K562 (cell line): ENCODE data around the gene TIMM50.

Experiments used
- ATF1 ChIP-seq, 2 experiments: fragments of 450-650 bp in 1 of 2; IDR thresholded peaks; 2 replicates each; pipeline ENCODE4 v1.6.1; 2016; ENCODE audit warnings: missing compliant biosample characterization in 1 of 2, missing genetic modification characterization in 1 of 2
- NFIX ChIP-seq: fragments of 250-450 bp; sonication (Bioruptor Pico); IDR thresholded peaks from 2 replicates; pipeline ENCODE4 v1.4.0; 2020; ENCODE audit warnings: low read depth, mild to moderate bottlenecking, moderate library complexity
- POLR2A ChIP-seq: fragments of 450-650 bp; conservative IDR thresholded peaks from 2 replicates; pipeline ENCODE4 v1.6.1; 2016
- SREBF2 ChIP-seq: sonication (generic); formaldehyde crosslinking; IDR thresholded peaks from 2 replicates; pipeline ENCODE4 v1.4.0; 2020; ENCODE audit warnings: mild to moderate bottlenecking, missing genetic modification reagents
- ZFP1 ChIP-seq: fragments of 450-650 bp; formaldehyde crosslinking; IDR thresholded peaks from 2 replicates; pipeline ENCODE4 v1.4.0; 2020; ENCODE audit warnings: mild to moderate bottlenecking, mixed read lengths
- ZFX ChIP-seq: sonication (generic); formaldehyde crosslinking; IDR thresholded peaks from 2 replicates; pipeline ENCODE4 v1.8.0; 2022; ENCODE audit warnings: mild to moderate bottlenecking, missing genetic modification reagents, moderate library complexity
- ZKSCAN8 ChIP-seq: fragments of 200-800 bp; sonication (Bioruptor generic); IDR thresholded peaks from 2 replicates; pipeline ENCODE4 v1.6.1; 2016; ENCODE audit warnings: missing genetic modification characterization, missing compliant biosample characterization
- TF ChIP-seq, protein P1 (sequence below), 3 experiments: IDR thresholded peaks in 2 of 3; conservative IDR thresholded peaks in 1 of 3; 2 replicates each; pipeline ENCODE4 v1.5.1; 2011 to 2012; ENCODE audit warnings: low read length in 3 of 3, mild to moderate bottlenecking in 3 of 3, control low read depth in 2 of 3, improper control_type of control experiment in 1 of 3, inconsistent platforms in 1 of 3, low read depth in 1 of 3, mixed read lengths in 1 of 3, moderate library complexity in 1 of 3; ENCODE audit not compliant: insufficient read depth in 2 of 3
- TF ChIP-seq, protein P2 (sequence below), 2 experiments: fragments of 450-650 bp; IDR thresholded peaks; 2 replicates each; pipeline ENCODE4 v1.6.1; 2018; ENCODE audit warnings: mild to moderate bottlenecking in 2 of 2, low read depth in 1 of 2; ENCODE audit not compliant: partially characterized antibody in 2 of 2
- TF ChIP-seq, protein P3 (sequence below): fragments of 450-650 bp; IDR thresholded peaks from 2 replicates; pipeline ENCODE4 v1.6.1; 2016; ENCODE audit warnings: low read depth, mild to moderate bottlenecking, moderate library complexity

DNA sequence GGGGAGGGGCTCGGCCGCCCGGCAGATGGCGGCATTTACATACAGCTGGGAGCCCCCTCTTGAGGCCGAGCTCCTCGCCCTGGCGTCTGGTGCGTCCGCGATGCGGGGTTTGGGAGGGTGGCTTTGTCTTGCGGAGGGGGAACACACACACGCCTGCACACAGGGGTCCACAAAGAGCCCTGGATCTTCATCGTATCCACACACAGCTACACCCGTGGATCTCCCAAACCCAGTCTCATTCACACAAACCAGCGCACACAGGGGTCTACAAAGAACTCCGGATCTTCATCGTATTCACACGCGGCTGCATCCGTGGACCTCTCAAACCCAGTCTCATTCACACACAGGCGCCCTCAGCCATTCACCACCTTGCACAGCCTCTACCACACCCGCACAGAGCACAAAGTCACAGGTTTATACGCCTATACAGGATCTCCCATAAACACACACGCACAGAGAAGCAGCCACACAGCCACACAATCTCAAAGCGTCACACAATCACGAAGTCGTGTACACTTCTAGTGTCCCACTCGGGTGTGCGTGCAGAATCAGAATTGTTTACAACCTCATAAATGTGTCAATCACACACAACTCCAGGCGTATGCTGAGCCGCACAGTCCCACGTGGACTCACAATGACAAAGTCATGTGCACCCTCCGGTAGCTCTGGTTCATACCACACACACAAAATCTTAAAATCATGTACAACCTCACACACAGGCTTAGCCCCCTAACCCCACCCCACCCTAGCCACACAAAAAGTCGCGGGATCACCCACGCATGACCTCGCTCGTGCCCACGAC lies 17.6 kb downstream of the TIMM50 start:
- TF ChIP-seq NFIX (CRISPR knock-in tag) (no peak), POLR2A (no peak), ZFP1 (CRISPR knock-in tag) (no peak), ATF1 (CRISPR knock-in tag; IDR thresholded peaks at IDR 0.05) (no peak), ATF1 (tag; IDR thresholded peaks at IDR 0.05) (peak; percentile 44; the same call in 1 of the 2 replicates), ZFX (CRISPR knock-in tag) (no peak), ZKSCAN8 (CRISPR knock-in tag) (no peak), SREBF2 (CRISPR knock-in tag) (no peak)
- TF ChIP-seq, protein P1, sequence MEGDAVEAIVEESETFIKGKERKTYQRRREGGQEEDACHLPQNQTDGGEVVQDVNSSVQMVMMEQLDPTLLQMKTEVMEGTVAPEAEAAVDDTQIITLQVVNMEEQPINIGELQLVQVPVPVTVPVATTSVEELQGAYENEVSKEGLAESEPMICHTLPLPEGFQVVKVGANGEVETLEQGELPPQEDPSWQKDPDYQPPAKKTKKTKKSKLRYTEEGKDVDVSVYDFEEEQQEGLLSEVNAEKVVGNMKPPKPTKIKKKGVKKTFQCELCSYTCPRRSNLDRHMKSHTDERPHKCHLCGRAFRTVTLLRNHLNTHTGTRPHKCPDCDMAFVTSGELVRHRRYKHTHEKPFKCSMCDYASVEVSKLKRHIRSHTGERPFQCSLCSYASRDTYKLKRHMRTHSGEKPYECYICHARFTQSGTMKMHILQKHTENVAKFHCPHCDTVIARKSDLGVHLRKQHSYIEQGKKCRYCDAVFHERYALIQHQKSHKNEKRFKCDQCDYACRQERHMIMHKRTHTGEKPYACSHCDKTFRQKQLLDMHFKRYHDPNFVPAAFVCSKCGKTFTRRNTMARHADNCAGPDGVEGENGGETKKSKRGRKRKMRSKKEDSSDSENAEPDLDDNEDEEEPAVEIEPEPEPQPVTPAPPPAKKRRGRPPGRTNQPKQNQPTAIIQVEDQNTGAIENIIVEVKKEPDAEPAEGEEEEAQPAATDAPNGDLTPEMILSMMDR (IDR thresholded peaks at IDR 0.05 in 2 of 3, conservative IDR thresholded peaks at IDR 0.05 in 1 of 3; ENCODE audit: insufficient read depth in 2 of 3, low read depth in 1 of 3, low read length in 3 of 3), result peak; percentile 62 to 87 (median 72); a peak in 5 of 6 replicates
- TF ChIP-seq, protein P2, sequence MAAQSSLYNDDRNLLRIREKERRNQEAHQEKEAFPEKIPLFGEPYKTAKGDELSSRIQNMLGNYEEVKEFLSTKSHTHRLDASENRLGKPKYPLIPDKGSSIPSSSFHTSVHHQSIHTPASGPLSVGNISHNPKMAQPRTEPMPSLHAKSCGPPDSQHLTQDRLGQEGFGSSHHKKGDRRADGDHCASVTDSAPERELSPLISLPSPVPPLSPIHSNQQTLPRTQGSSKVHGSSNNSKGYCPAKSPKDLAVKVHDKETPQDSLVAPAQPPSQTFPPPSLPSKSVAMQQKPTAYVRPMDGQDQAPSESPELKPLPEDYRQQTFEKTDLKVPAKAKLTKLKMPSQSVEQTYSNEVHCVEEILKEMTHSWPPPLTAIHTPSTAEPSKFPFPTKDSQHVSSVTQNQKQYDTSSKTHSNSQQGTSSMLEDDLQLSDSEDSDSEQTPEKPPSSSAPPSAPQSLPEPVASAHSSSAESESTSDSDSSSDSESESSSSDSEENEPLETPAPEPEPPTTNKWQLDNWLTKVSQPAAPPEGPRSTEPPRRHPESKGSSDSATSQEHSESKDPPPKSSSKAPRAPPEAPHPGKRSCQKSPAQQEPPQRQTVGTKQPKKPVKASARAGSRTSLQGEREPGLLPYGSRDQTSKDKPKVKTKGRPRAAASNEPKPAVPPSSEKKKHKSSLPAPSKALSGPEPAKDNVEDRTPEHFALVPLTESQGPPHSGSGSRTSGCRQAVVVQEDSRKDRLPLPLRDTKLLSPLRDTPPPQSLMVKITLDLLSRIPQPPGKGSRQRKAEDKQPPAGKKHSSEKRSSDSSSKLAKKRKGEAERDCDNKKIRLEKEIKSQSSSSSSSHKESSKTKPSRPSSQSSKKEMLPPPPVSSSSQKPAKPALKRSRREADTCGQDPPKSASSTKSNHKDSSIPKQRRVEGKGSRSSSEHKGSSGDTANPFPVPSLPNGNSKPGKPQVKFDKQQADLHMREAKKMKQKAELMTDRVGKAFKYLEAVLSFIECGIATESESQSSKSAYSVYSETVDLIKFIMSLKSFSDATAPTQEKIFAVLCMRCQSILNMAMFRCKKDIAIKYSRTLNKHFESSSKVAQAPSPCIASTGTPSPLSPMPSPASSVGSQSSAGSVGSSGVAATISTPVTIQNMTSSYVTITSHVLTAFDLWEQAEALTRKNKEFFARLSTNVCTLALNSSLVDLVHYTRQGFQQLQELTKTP (IDR thresholded peaks at IDR 0.05; ENCODE audit: low read depth in 1 of 2, partially characterized antibody in 2 of 2), result no peak
- TF ChIP-seq, protein P3, sequence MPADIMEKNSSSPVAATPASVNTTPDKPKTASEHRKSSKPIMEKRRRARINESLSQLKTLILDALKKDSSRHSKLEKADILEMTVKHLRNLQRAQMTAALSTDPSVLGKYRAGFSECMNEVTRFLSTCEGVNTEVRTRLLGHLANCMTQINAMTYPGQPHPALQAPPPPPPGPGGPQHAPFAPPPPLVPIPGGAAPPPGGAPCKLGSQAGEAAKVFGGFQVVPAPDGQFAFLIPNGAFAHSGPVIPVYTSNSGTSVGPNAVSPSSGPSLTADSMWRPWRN, result no peak
